GM19351 (cell line): ENCODE results near the gene ZNF385B.
"Not testable (repeated sequence)": the region's sequence is repeated elsewhere in the genome, so short reads cannot be mapped to it uniquely, and the experiment has no call there.

ENCODE experiments used
- ATAC-seq: cut with Tn5 transposase; IDR thresholded peaks from one replicate; pipeline ENCODE4 v1.9.1; 2021; ENCODE audit warnings: mild to moderate bottlenecking, moderate library complexity; ENCODE audit not compliant: unreplicated experiment

The ZNF385B gene

GRCh38 chr2:179861416-179862067 is at the start of gene ZNF385B:
Gene ZNF385B, minus strand, starts transcription at chr2:179861612.
- ATAC-seq = peak; percentile 40

- no peak for ATAC-seq
Measured at GRCh38 chr2:179910735-179911113, 49.3 kb upstream of the ZNF385B start.

- no peak for ATAC-seq
Measured at GRCh38 chr2:179909845-179910734, 48.7 kb upstream of the ZNF385B start.

- no peak for ATAC-seq
Measured at GRCh38 chr2:179900655-179901054, 39.2 kb upstream of the ZNF385B start.

GRCh38 chr2:179899666-179900065 is 38.3 kb upstream of the ZNF385B start:
- ATAC-seq = no peak

GRCh38 chr2:179898873-179899272 is 37.5 kb upstream of the ZNF385B start:
- ATAC-seq = peak; percentile 98

GRCh38 chr2:179893616-179894015 is 32.2 kb upstream of the ZNF385B start:
- ATAC-seq = no peak

- no peak for ATAC-seq
Measured at GRCh38 chr2:179891237-179891636, 29.8 kb upstream of the ZNF385B start.

DNA sequence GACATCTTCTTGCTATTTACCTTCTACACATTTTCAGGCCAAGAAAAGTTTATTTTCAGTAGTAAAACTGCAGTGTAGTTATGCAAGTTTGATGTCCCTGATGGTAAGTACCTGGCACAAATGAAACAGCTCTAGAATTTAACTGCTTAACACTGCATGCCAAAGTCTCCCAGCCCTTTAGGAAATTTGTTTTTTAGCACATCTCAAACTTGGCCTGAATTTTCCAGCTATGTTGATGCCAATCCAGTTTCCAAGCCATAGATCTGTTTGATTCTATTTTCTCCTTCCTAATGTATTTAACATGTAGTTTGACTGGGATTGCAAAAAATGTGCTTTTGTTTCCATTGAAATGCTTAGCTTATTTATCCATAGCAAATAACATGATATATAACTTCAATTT is 29.3 kb upstream of the ZNF385B start:
- no peak for ATAC-seq

- not testable (repeated sequence) for ATAC-seq
Measured at GRCh38 chr2:179888642-179889041, 27.2 kb upstream of the ZNF385B start.

- no peak for ATAC-seq
Measured at GRCh38 chr2:179884193-179884592, 22.8 kb upstream of the ZNF385B start.

- no peak for ATAC-seq
Measured at GRCh38 chr2:179882851-179883806, 21.7 kb upstream of the ZNF385B start.

DNA sequence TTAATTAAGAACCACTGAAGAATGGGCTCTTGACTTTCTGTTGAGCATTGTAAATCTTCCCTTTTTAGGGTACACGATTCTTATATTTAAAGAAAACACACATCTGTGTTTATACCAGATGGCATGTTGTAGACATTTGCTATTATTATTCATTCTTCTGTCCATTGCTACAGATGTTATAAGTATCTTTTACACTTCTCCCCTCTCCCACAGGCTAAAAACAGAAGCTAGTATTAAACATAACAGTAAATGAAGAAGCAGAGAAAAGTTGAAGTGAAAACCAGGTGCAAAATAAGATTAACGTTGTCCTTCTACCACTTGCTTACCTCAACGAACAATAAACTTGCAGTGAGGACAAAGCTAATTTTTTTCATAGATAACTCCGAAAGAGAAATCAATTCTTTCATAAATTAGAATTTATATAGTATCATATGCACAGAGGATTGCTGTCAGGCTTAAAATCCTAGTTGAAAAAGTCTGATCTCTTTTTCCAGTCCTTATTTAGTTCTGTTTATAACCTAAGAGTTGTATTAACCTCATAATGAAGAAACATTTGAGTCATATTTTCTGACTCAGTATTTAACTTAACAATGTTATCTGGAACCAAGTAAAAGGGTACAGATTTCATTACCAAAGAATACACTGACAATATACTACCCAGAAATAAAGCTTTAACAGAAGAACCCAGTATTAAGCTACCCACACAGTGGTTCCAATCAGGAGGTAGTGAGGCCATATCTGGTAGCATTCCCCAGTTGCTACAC is 16.4 kb upstream of the ZNF385B start:
- ATAC-seq = no peak

DNA sequence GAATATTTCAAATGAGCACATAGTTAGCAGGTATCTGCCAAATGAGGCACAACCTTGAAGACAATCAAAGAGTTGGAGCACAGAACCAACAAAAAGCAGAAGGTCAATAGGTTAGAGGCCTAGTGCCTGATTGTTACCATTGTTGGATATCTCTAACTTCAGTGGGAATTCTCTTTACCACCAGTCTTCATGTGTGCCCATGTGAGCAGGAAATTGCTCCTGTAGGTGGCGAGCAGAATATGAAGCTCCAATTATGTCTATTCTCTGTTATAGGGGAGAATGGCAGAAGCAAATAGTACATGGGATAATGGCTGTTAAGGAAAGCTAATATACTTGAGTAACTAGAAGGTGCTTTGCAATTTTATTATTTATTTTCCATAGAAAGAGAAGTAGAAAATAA is 14.9 kb upstream of the ZNF385B start:
- no peak for ATAC-seq

DNA sequence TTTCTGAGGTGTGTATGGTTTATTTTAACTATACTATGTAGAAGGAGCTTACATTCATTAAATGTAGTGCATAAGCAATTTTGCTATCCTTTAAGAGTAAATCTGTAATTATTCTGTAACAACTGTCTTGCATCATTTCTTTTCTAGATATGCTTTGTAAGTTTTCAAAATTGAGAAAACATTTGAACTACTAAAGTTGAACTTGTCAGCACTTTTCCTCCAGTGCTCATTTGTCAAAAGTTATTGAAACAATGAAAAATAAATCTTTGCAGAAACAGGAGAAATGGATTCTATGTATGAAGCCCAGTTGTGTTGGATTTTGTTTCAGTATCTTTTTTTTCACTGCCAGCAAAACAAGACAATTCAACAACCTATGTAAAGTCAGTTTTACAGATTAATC is 14.5 kb upstream of the ZNF385B start:
- no peak for ATAC-seq

DNA sequence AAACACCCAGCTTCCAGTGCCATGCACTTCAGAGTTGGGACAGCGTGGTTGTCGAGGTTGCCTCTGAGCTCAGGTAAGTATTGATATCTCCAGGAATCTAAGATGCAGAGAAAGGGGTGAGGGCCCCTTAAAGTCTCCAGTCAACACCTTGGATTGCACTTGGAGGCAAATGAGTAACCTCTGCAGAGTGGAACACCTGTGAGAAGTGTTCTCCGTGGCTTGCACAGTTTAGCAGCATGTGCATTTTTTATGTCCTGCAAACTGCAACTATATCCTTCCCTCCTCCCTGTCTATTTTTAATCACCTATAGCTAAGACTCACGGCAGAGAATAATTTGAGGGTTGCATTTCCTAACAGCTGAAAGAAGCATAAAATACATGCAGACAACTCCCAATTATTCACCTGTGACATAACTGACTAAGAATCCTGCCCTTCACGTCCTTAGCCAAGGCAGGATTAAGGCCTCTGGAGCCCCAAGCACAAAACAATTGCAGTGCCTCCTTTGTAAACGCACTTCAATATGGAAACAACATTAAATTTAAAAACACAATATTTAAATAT is 1.6 kb upstream of the ZNF385B start:
- no peak for ATAC-seq

DNA sequence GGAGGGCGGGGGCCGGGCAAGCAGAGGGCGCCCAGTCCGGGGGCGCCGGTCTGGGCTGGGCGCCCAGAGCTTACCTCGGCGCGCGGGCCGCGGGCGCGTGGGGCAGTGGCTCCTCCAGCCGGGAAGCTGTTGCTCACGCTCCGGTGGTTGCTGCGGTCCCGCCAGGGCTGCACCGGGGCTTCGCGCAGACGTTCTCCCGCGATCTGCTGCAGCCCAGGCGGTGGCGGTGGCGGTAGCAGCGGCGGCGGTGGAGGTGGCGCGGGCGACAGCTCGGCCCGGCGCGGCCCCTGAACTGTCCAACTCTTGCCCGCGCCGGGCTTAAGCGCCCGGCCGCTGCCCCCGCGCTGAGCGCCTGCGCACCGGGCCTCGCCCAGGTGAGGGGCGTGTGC is 391 bp downstream of the ZNF385B start:
- peak; percentile 47 for ATAC-seq

DNA sequence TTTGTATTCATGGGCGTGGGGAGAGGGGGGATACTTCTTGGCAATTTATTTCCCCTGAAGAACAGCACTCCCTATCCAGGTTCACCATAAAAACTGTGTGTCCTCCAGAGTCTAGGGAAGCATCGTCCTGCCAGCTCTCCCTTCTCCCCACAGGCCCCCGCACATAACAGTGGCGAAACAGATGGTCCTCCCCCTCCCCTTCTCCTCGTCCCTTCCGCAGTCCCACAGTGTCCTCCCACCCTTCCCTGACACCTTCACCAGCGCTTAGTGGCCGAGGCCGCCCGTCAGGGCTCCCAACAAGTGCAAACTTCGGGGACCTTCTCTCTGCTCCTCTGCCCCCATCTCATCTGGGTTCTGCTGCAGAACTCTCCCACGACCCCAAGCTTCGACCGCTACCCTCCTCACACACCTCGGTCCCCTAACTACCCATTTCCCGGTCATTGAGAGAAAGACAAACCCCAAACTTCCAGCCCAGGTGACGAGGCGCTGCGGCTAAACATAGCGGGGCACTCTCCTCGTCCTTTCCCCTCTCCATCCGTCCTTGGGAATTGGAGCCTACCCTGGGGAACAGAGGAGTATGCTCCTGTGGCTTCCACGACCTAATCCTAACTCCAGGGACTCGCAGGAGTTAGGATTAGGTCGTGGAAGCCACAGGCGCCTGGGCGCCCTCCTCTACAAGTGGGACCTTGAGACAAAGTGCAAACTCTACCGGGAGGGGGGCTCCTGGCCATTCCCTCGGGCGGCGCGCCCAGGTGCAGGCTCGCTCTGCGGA is 971 bp downstream of the ZNF385B start:
- peak; percentile 7 for ATAC-seq

DNA sequence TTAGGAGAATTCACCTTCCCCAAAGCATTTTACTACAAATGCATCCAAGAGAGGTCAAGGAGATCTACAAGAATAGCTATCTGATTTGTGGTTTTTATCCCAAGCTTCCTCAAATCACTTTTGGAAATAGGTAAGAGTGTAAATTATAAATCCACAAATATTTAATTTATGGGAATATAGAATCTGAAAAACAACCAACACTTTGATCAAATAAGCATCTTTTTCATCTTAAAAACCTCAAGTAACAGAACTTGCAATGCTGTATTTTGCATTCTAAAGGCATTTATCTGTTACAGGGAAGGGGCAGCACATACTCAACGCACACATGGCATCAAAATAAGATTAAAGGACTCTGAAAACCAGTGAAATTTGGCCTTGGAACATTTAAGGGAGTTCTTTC is 1.9 kb downstream of the ZNF385B start:
- no peak for ATAC-seq
